Astrocyte (in vitro differentiated cells and primary cell): ENCODE results near the gene SLC9A9. TPM values are rescaled to one million over a fixed set of nuclear protein-coding genes. Genes with fewer than 3 reads are reported as not detected.
A peak's percentile ranks its signal among the peaks of the same experiment; 100 is the strongest.

ENCODE experiments used
- DNase-seq: peaks from one replicate; pipeline ENCODE4 v3.0.0-alpha.2; 2010; ENCODE audit warnings: low read depth
- FAIRE-seq: peaks from 2 replicates; lab custom pipeline; 2011; peaks lifted over from hg19 to GRCh38; lab: Jason Lieb, UNC
- H2AFZ ChIP-seq: 2 replicates; pipeline ENCODE4 v1.6.0; 2012; ENCODE audit warnings: low read depth, low read length, inconsistent platforms
- H3K27ac ChIP-seq: 2 replicates; pipeline ENCODE4 v1.5.1; 2011; ENCODE audit warnings: low read depth, low read length, inconsistent platforms
- H3K27me3 ChIP-seq: 2 replicates; pipeline ENCODE4 v1.6.0; 2011; ENCODE audit warnings: low read length, inconsistent platforms; ENCODE audit not compliant: insufficient read depth
- H3K36me3 ChIP-seq: 2 replicates; pipeline ENCODE4 v1.5.1; 2011; ENCODE audit warnings: low read length, inconsistent platforms; ENCODE audit not compliant: insufficient read depth
- H3K4me1 ChIP-seq: 2 replicates; pipeline ENCODE4 v1.5.1; 2011; ENCODE audit warnings: low read length, inconsistent platforms; ENCODE audit not compliant: insufficient read depth
- H3K4me2 ChIP-seq: 2 replicates; pipeline ENCODE4 v1.6.0; 2012; ENCODE audit warnings: low read length, inconsistent platforms
- H3K4me3 ChIP-seq: 2 replicates; pipeline ENCODE4 v1.5.1; 2011; ENCODE audit warnings: low read depth, mild to moderate bottlenecking, low read length, inconsistent platforms; ENCODE audit not compliant: insufficient read depth
- H3K79me2 ChIP-seq: 2 replicates; pipeline ENCODE4 v1.6.0; 2012; ENCODE audit warnings: mild to moderate bottlenecking, low read length, inconsistent platforms; ENCODE audit not compliant: insufficient read depth
- H3K9ac ChIP-seq: 2 replicates; pipeline ENCODE4 v1.6.0; 2012; ENCODE audit warnings: mild to moderate bottlenecking, low read length, inconsistent platforms
- H3K9me3 ChIP-seq: 2 replicates; pipeline ENCODE4 v1.5.1; 2012; ENCODE audit warnings: low read depth, mild to moderate bottlenecking, low read length, inconsistent platforms; ENCODE audit not compliant: insufficient read depth
- H4K20me1 ChIP-seq: 2 replicates; pipeline ENCODE4 v1.6.0; 2012; ENCODE audit warnings: low read length, inconsistent platforms; ENCODE audit not compliant: insufficient read depth
- H3K27ac Mint-ChIP-seq: one replicate; pipeline ENCODE4 v1.8.0; 2021; ENCODE audit warnings: mild to moderate bottlenecking, mixed read lengths; ENCODE audit not compliant: unreplicated experiment
- H3K27me3 Mint-ChIP-seq: one replicate; pipeline ENCODE4 v1.8.0; 2021; ENCODE audit warnings: low read depth, mixed read lengths; ENCODE audit not compliant: unreplicated experiment
- H3K36me3 Mint-ChIP-seq: one replicate; pipeline ENCODE4 v1.8.0; 2021; ENCODE audit warnings: low read depth, mixed read lengths; ENCODE audit not compliant: unreplicated experiment
- H3K4me1 Mint-ChIP-seq: one replicate; pipeline ENCODE4 v1.8.0; 2021; ENCODE audit warnings: low read depth, mixed read lengths; ENCODE audit not compliant: unreplicated experiment
- H3K4me3 Mint-ChIP-seq: one replicate; pipeline ENCODE4 v1.8.0; 2021; ENCODE audit warnings: mild to moderate bottlenecking, moderate library complexity, mixed read lengths; ENCODE audit not compliant: unreplicated experiment
- H3K9me3 Mint-ChIP-seq: one replicate; pipeline ENCODE4 v1.8.0; 2021; ENCODE audit warnings: mild to moderate bottlenecking, mixed read lengths; ENCODE audit not compliant: unreplicated experiment
- CTCF ChIP-seq: IDR thresholded peaks from 2 replicates; pipeline ENCODE4 v1.5.1; 2011; ENCODE audit warnings: low read depth, mild to moderate bottlenecking, inconsistent platforms, low read length, moderate library complexity; ENCODE audit not compliant: insufficient read depth
- EZH2 ChIP-seq: IDR thresholded peaks from 2 replicates; pipeline ENCODE4 v1.6.1; 2012; ENCODE audit warnings: mild to moderate bottlenecking, low read length, inconsistent platforms; ENCODE audit not compliant: insufficient read depth
- total RNA-seq: library from RNA; stranded (reverse); gene quantifications from 2 replicates; pipeline ENCODE4 v1.2.1, GENCODE V29; 2021

The SLC9A9 gene
- total RNA-seq, 1 donor from 2014 or later: 1.5 TPM

- H3K4me1 ChIP-seq: peaks cover 3% of the 10 kb centered on the region
- Mint-ChIP-seq H3K27me3 (no peaks in the 10 kb centered on the region), H3K36me3 (no peaks in the 10 kb centered on the region), H3K4me1 (peaks cover 28% of the 10 kb centered on the region), H3K27ac (peak overlapping the region; percentile 70), H3K9me3 (no peaks in the 10 kb centered on the region), H3K4me3 (no peak overlapping the region)
- no peak overlapping the region for H3K4me2 ChIP-seq
- H2AFZ ChIP-seq: no peak overlapping the region
- H3K27ac ChIP-seq: no peak overlapping the region
- no peaks in the 10 kb centered on the region for H3K9me3 ChIP-seq
- H3K27me3 ChIP-seq: no peaks in the 10 kb centered on the region
- no peaks in the 10 kb centered on the region for H4K20me1 ChIP-seq
- H3K36me3 ChIP-seq: no peaks in the 10 kb centered on the region
- no peaks in the 10 kb centered on the region for H3K79me2 ChIP-seq
- no peak overlapping the region for H3K9ac ChIP-seq
- no peak for TF ChIP-seq EZH2
- TF ChIP-seq CTCF: no peak
- FAIRE-seq: no peak
- DNase-seq: peak; percentile 56
- no peak overlapping the region for H3K4me3 ChIP-seq
These were observed 193.4 kb downstream of the SLC9A9 start for GRCh38 chr3:143654906-143655305.

- Histone ChIP-seq H3K79me2 (no peaks in the 10 kb centered on the region), H3K4me3 (no peak overlapping the region), H3K27me3 (no peaks in the 10 kb centered on the region), H3K4me1 (peaks cover 3% of the 10 kb centered on the region), H3K27ac (no peak overlapping the region), H3K4me2 (no peak overlapping the region), H2AFZ (no peak overlapping the region), H3K9ac (no peak overlapping the region), H4K20me1 (no peaks in the 10 kb centered on the region), H3K36me3 (no peaks in the 10 kb centered on the region), H3K9me3 (no peaks in the 10 kb centered on the region)
- TF ChIP-seq EZH2: no peak
- no peak for TF ChIP-seq CTCF
- H3K36me3 Mint-ChIP-seq: no peaks in the 10 kb centered on the region
- no peak for DNase-seq
- H3K9me3 Mint-ChIP-seq: no peaks in the 10 kb centered on the region
- H3K4me3 Mint-ChIP-seq: no peak overlapping the region
- no peaks in the 10 kb centered on the region for H3K27me3 Mint-ChIP-seq
- peaks cover 26% of the 10 kb centered on the region for H3K4me1 Mint-ChIP-seq
- no peak for FAIRE-seq
- H3K27ac Mint-ChIP-seq: no peak overlapping the region
These were observed 194.3 kb downstream of the SLC9A9 start for GRCh38 chr3:143653935-143654334.

GRCh38 chr3:143653493-143653892 is 194.8 kb downstream of the SLC9A9 start:
- Histone ChIP-seq H4K20me1 (no peaks in the 10 kb centered on the region), H3K79me2 (no peaks in the 10 kb centered on the region), H3K4me3 (no peak overlapping the region), H3K36me3 (no peaks in the 10 kb centered on the region), H3K9ac (no peak overlapping the region), H3K4me2 (no peak overlapping the region), H3K27ac (no peak overlapping the region), H3K9me3 (no peaks in the 10 kb centered on the region), H2AFZ (no peak overlapping the region), H3K4me1 (peaks cover 3% of the 10 kb centered on the region), H3K27me3 (no peaks in the 10 kb centered on the region)
- FAIRE-seq (no peak), DNase-seq (no peak)
- no peak overlapping the region for H3K27ac Mint-ChIP-seq
- no peaks in the 10 kb centered on the region for H3K9me3 Mint-ChIP-seq
- no peak for TF ChIP-seq CTCF
- TF ChIP-seq EZH2: no peak
- H3K27me3 Mint-ChIP-seq: no peaks in the 10 kb centered on the region
- H3K4me1 Mint-ChIP-seq: peaks cover 24% of the 10 kb centered on the region
- H3K4me3 Mint-ChIP-seq: no peak overlapping the region
- H3K36me3 Mint-ChIP-seq: no peaks in the 10 kb centered on the region
